H4 (cell line): ENCODE results near the gene LRRC4C. TPM values are rescaled to one million over a fixed set of nuclear protein-coding genes. Genes with fewer than 3 reads are reported as not detected.
"Not testable (repeated sequence)": the region's sequence is repeated elsewhere in the genome, so short reads cannot be mapped to it uniquely, and the experiment has no call there.

Experiments
- DNase-seq: peaks from one replicate; pipeline ENCODE4 v3.0.0-alpha.2; 2015; ENCODE audit warnings: low spot score
- total RNA-seq: library from RNA; depleted of rRNA; stranded (reverse); fragments of >200 nt; shearing (Covaris generic); gene quantifications from 2 replicates; pipeline ENCODE4 v1.2.3, GENCODE V29; 2014

LRRC4C gene
- total RNA-seq, 1 experiment from 2014 or later, result 6.2 TPM

DNA sequence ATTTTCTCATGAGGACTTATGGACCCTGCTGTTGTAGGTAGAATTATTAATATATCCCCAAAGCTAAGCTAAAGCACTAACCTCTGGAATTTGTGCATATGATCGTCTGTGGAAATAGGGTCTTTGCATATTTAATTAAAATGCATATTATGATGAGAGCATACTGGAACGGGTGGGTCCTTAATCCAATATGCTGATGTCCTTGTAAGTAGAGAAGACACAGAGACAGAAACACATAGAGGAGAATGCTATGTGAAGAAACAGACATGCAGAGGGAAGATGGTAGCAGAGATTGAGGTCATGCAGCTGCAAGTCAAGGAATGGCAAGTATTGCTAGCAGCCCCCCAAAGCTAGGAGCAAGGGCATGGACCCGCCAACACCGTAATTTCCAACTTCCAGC is 439.2 kb downstream of the LRRC4C start:
- DNase-seq, result no peak

- DNase-seq, result not testable (repeated sequence)
These were observed 439.8 kb downstream of the LRRC4C start for GRCh38 chr11:41019666-41020065.

DNA sequence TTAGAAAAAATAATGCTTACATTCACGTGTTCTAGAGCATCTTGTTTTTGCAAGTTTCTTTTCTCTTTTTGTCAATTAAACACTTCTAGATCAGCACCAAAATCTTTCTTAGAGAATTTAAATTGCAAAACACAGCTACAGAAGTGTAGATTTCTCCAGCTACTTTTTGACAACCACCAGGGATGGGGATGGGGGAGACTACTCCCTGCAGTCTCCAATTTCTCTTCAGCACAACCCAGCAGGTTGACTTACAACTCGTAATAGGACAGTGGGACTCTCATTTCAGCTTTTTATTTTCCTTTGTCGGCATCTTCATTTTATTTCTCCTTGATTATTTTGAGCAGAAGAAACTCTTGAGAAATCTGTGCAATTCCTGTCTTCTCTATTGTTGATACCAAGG is 441.2 kb downstream of the LRRC4C start:
- no peak for DNase-seq

DNA sequence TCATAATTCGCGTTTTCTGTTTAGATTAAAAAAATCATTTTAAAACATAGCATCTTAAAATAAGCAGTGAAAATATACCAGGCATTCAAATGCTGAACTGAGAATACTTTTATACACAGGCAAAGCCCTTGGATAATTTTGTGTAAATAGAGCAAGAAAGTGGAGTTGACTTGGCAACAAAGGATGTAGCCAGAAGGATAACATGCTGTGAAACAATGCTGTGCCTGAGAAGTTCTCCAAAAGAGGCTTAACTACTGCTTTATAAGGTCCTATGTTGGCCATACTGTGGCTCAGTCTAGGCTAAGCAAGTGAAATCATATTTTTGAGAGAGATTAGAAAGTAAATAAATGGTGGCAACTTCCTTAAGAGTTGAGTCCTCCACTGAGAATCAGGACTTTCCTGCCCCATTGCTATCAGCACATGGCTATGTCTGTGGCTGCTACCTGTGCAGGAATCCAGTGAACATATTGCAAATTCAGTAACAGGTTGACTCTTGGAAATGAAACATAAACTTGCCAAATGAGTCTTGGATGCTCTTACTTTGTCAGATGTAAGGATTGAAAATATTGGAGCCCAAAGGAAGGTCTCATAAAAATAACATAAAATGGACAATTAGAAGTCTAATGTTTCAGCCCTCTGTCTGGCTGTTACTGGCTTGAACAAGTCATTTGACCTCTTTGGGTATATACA is 448.9 kb downstream of the LRRC4C start:
- DNase-seq, result no peak

DNA sequence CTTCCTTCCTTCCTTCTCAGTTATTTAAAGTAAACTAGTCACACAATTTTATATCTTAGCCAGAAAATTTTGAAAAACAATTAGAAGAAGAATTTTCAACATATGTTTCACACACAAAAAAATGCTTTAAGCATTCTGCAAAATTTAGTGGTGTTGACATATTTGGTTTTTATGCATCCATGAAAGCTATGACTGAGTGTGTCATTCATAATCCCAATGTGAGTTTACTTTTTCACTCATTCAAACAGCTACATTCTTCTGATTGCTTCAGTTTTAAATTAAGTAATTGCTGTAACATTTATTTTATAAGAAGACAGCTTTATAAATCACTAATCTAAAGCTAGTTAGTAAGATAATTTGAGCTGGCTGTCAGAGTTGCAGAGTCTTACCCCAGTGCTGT is 453.5 kb downstream of the LRRC4C start:
- no peak for DNase-seq

- DNase-seq, result no peak
These were observed 455.8 kb downstream of the LRRC4C start for GRCh38 chr11:41003339-41004282.

DNA sequence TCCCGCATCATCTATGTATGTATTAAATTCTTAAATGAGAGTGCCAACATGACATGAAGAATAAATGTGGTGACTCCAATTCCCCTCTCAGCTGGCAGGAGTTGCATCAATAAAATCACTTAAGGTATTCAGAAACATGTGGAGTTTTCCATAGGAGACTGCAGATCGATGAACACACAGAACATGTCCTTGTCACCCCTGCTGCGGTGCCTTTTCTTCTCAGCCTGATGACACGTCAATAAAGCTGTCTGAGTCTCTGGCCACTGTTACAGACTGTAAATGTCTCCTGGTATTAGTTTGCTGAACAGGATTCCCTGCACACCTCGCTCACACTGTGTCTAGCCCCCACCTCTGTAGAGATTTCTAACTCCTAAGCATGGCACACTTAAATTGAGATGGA is 460.5 kb downstream of the LRRC4C start:
- DNase-seq, result no peak

DNA sequence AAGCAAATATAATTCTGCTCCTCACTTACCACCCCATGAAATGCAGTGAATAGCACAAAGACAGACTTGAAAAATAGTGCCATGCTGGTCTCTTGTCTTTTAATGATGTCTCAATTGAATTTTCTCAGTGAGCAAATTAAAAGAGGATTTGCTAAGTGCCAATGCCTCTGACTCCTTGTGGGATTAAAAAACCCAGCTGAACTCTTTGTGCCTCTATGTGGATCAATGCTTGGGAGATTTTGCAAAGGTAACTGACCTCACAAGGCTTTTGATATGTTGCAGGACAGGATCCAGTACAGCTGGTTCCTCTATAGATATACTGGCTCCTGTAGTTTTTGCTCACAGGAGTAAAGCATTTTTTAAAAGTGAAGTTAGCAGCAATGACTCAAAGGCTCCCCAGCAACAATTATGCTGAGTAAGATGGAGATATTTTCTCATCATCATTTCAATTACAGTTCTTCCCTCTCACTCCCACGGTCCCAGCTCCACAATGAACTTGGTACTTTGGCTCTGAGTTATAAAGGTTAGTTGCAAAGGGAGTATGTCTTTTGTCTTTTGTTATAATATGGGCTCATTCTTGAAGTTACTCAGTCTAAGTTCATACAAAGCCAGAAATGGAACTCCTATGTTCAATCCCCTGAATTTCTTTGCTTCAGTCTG is 471.5 kb downstream of the LRRC4C start:
- DNase-seq, result no peak

DNA sequence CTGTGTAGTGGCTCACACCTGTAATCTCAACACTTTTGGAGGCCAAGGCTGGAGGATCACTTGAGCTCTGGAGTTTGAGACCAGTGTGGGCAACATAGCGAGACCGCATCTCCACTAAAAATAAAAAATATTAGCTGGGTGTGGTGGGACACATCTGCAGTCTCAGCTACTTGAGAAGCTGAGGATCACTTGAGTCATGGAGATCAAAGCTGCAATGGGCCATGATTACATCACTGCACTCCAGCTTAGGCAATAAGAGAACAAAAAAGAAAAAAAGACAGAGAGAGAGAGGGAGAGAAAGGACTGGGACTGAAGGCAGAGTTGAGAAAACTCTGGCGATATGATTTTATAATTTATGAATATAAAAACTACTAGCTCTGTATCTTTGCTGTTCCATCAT is 473.1 kb downstream of the LRRC4C start:
- DNase-seq, result peak; percentile 9

- DNase-seq, result no peak
These were observed 484.4 kb downstream of the LRRC4C start for GRCh38 chr11:40975076-40975475.

DNA sequence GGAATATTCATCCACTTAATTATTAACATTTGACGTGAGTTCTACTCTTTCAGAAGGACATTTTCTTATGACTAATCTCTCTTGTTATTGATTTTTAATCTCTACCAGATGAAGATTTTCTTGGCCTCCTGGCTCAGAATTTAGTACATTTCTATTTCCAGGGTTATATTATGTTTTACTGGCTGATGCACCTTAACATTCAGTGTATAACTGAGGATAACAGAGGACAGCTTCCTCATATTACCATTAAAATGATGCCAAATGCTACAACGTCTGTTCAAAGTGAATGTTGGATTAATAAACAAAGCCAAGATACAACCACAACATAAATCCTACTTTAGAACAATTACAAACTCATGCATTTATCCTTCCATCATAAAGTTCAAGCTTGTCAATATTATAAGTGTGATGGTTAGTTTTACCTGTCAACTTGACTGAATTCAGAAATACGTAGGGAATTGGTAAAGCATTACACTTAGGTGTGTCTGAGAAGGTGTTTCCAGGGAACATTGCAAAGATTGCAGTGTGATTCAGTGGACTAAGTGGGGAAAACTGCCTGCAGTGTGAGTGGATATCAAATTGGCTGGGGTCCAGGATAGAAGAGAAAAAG is 485.2 kb downstream of the LRRC4C start:
- no peak for DNase-seq

- DNase-seq, result no peak
These were observed 500.7 kb downstream of the LRRC4C start for GRCh38 chr11:40958707-40959106.

GRCh38 chr11:40952479-40952878 is 507.0 kb downstream of the LRRC4C start:
- no peak for DNase-seq

- DNase-seq, result no peak
These were observed 521.5 kb downstream of the LRRC4C start for GRCh38 chr11:40938002-40938401.

DNA sequence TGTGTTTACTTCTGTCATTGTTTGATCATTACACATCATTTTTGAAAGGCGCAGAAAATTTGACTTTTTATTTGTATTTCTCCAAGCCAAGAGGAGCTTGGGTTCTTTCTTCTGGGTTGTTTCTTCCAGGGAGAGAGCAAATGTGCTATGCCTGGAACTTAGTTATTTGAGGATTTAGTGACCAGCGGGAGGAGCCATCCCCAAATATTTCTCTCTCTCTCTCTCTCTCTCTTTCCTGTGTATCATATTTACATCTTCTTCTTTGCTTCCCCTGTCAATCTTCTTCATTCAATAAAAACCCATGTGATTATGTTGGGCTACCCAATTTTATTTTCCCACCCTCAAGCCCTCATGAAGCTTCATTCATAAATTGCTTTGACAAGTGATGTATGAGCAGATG is 534.5 kb downstream of the LRRC4C start:
- DNase-seq, result no peak

- DNase-seq, result no peak
These were observed 538.2 kb downstream of the LRRC4C start for GRCh38 chr11:40921246-40921645.

GRCh38 chr11:40910774-40911173 is 548.7 kb downstream of the LRRC4C start:
- DNase-seq, result not testable (repeated sequence)

DNA sequence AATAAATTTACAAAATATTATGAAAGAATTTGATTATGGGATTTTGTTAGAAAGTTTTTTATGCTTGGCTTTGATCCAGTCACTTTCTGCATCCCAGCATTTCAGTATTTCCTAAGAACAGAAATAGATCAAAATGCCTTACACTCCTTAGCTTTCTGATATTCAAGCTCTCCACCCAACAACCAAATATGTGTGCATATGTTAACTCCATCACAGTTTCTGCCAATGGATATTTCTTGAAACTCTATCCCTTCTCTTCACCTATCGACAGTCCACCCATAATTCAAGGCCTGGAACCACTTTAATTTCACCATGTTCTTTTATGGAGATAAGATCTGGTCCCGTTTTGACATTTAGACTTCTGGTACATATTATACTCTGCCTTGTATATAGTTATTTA is 565.0 kb downstream of the LRRC4C start:
- DNase-seq, result no peak

DNA sequence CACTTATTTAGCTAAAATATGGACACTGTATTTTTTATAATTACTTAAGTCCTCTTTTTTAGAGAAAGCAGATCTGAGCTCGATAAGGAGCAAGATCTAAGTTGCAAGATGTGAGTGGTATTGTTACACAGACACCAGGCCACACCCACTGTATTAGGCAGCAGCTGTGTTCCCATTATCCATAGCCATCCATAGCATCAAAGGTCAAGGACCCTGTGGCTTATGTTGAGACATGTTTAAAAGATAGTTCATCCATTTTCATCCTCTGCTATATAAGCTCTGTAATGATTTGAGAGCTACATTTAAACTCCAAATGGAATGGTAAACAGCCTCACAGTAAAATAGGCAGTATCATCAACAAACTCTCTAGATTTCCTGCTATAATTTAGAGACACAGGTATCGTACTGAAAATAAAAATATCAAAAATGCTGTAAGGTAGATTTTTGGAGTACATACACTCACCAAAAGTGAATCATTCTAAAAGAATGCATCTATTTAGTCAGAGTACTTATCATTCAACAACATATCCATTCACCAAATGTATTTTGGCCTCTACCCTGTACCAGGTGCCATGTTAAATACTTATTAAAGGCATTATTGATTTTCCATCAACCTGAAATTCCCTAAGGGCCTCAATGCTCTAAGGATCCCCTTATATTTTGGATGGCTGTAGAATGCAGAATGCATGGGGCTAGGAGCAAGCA is 574.0 kb downstream of the LRRC4C start:
- DNase-seq, result no peak

DNA sequence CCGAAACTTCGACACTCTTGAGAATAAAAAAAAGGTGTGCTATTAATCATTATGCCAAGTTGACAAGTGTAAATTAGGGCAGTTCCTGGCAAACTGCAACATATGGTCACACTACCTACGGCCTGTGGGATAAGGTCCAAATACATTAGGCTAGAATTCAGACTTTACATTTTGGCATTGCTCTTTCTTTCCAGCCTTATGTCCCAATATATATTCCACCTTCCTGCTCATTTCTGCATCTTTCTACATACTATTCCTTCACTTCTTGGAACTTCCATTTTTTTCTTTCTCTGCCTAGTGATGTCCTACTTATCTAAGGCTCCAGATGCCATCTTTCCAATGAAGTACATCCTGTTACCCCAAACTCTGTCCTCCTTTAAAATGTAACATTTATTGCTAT is 577.2 kb downstream of the LRRC4C start:
- no peak for DNase-seq

GRCh38 chr11:40879911-40880310 is 579.5 kb downstream of the LRRC4C start:
- DNase-seq, result no peak
